Measurements from ENCODE around the gene CLDN7. TPM values are rescaled to one million over a fixed set of nuclear protein-coding genes. Genes with fewer than 3 reads are reported as not detected.
A peak's percentile ranks its signal among the peaks of the same experiment; 100 is the strongest.

Gene CLDN7
- total RNA-seq, 2 donors from 2014 or later = 2.1 to 4.9 TPM

DNA sequence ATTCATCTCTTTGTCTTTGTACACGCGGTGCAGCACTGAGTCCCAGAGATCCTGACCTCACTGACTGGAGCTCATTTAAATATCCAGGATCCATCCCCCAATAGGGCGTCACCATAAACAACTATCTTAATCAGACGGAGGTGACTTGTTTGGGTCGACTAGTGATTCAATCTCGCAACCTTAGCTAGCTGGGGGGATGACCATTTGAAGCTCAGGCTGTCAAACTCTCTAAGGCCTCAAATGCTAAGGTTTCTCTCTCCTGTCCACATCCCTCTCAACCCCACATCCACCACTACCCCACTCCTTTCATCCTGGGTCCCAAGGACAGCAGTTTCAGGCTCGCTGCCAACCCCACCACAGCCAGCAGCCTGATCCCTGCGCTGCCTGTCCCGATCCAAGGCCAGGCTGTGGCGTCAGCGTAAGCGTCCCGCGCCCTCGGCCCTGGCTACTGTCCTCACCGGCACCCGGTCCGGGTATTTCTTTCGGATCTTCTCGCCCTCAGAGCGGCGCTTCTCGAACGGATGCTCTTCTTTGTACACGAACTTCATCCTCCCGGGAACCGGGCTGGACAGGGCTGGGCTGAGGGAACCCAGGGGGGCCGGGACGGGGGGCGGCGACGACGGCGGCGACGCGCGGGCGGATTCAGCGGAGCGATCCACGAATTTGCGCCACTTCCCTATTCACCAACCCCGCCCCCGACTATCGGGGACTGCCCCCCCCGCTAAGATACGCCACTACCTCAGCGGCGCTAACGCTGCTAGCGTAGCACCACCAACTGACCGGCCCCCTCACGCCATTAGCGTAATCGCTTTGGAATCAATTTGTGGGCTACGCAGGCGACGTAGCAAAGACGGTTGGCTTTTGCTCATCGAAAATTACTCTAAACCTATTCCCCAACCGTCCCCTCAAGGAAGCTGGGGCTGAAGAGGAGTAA is 20.2 kb downstream of the CLDN7 start, which contains the start of gene GABARAP:
TSS of gene GABARAP (minus strand) at position 667 of the 934 bp plus-strand sequence. CDS start at position 548, 119 bp downstream.
- peak; percentile 94 for DNase-seq
- ATAC-seq = peak; percentile 38 to 43
- intact Hi-C loops (cut with DNase I) = no loop called here

DNA sequence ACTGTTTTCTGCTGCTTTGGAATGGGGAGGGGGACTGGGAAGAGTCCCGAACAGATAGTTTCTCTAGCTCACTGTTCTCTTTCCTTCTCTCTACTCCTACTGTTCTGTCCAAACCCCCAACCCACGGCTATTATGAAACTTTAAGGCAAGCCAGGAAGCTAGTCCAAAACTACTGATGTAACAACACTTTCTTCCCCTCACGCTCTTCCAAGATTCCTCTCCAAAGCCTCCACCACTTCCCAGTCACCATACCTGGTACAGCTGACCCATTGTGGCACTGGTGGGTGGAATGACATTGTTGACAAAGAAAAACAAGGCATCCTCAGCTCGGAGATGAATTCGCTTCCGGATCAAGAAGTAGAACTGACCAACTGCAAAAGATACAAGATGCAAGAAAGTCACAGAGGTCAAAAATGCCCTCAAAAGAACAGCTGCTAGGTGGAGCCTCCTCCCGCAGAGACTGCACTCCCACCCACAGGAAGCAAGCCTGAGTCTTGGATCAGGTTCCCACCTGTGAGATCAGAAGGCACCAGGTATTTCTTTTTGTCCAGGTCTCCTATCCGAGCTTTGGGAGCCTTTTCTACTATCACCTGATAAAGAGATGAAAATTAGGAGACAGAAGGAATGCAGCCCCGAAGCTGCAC is 21.1 kb downstream of the CLDN7 start:
- ATAC-seq (no peak), DNase-seq (no peak)
- intact Hi-C loops (cut with DNase I) = no loop called here

DNA sequence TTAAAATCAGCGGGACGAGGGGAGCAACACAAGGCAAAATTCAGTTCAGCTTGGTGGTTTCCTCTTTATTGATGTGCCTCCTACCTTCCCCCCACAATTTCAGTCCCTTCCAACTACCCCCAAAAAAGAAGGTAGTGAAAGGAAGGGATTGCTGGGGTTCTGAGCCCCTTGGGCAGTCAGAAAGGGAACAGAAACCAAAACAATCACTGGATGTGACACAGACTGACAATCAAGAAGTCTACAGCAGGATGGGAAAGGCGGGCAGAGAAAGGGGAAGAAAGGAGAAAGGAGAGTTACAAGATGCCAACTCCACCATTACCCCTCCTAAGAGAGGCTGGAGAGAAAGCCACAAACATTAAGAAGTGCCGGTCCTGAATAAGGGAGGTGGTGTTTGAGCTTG is 21.9 kb downstream of the CLDN7 start:
- ATAC-seq (no peak), DNase-seq (no peak)
- intact Hi-C loops (cut with DNase I) = no loop called here

DNA sequence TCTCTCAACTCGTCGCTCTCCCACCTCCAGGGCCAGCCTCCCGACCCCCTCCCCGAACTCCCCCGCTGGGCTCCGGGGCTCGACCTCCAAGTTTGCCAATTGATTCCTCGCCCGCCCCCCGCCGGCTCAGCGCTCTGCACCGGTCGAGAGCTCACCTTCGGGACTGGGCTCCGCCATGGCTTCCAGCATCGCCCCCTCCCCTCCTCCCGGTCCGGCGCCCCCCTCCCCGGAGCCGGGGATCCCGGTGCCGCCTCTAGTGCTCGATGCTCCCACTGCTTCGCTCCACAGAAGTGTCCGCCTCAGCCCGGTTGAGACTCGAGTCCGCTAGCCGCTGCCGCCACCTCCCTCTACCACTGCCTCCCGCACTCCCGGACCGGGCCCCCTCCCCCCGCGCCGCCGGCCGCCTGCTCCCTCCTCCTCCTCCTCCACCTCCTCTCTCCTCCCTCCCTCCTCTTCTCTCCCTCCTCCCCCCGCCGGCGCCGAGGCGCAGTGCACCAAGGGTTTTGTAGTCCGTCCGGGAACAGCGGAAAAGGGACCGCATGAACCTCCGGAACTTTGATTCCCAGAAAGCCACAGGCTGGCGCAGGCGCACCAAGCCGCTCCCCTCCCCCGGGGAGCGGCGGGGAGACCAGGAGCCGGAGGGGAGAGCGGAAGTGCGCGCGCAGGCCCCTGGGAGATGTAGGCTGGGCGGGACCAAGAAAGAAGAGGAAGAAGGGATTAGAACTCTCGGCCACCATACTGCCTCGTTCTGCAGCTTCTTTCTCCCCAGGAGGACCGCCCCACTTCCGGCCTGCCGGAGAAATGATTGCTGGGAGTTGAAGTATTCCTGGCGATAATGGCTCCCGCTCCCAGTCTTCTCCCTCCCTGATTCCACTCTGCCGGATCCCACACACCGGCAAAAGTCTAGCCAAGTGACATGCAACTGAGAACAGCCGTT is 22.9 kb downstream of the CLDN7 start, which contains the start of gene PHF23:
TSS of gene PHF23 (minus strand) at position 367 of the 937 bp plus-strand sequence. CDS start at position 189, 178 bp downstream.
- ATAC-seq (peak; percentile 71 to 79), DNase-seq (peak; percentile 99)
- intact Hi-C loops (cut with DNase I) = no loop called here

DNA sequence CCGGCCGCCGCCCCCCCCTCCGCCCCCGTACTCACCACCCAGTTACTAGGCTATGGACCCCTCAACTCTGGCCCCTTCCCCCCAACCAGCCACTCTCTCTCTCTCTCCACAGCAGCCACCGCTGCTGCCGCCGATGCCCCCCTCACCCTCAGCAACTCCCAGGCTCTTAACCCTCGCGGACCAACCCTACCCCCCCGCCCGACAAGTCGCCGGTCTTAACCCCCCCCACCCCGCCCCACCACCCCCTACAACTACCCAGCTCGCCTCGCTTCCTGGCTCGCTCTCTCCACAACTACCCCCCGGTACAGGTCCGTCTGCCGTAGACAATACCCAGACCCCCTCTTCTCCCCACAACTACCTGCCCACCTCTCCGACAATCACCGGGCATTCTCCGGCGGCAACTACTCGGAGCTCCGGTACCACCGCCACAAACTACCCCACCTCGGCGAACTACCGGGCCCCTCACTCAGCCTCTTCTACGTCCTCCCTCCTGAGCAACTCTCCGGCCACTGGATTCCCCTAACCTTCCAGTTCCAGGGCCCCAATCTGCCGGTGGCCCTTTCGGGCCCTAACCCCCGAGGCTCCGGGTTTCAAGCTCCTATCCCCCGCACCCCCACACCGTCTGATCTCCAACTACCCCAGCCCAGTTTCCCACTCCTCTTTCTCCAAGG is 23.7 kb downstream of the CLDN7 start:
- intact Hi-C loops (cut with DNase I) = no loop called here
- ATAC-seq (no peak), DNase-seq (peak; percentile 55)

DNA sequence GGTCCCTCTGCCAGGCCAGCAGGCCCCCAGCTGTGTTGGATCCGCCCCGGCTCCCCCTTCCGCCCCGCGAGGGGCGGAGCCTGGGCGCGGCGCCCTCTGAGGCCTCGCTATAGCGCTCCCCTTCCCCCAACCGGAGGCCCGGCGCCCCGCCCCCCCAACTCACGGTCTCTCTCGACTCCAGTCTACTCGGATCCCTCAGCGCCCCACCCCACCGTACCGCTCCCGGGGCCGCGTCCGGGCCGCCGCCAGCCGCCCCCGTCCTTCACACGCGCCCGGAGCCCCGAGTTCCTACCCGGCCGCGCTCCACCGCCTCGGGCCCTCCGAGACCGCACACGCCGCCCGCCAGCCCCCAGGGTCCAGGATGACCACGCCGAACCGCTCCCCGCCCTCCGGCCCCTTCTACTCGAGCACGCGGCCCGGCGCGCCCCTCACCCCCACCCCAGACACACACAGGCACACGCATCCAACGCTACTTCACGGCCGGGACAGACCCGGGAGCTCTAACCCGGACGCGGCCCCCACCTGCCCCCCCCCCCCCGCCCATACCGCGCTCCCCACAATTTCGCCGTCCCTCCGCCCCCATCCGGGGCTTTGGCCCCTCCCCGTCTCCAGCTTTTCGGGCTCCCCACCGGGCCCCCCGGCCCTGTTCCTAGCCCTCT is 24.4 kb downstream of the CLDN7 start:
- intact Hi-C loops (cut with DNase I) = no loop called here
- ATAC-seq (peak; percentile 3 to 7), DNase-seq (peak; percentile 88)

DNA sequence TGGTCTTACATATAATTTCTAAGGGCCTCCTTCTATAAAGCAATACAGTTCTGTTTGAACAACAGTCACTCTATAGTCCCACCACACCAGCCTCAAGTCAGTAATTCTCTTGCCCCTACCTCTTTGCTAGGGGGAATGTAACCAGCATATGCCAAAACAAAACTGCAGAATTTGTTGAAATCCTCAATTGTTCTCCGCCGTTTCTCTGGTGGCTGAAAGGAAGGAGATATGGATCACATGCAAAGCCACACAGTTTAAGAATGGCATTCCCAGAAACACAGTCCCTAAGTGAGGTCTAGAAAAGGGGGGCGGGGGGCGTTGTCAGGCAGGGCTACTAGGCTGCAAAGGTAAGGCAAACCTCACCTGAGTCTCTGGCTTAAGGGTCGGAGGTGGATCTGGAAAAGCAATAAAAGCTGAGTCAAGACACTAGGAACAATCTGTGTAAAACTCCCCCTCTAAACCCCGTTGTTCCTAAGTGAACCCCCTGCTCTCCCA is 25.0 kb downstream of the CLDN7 start:
- intact Hi-C loops (cut with DNase I) = no loop called here
- DNase-seq (no peak), ATAC-seq (no peak)

DNA sequence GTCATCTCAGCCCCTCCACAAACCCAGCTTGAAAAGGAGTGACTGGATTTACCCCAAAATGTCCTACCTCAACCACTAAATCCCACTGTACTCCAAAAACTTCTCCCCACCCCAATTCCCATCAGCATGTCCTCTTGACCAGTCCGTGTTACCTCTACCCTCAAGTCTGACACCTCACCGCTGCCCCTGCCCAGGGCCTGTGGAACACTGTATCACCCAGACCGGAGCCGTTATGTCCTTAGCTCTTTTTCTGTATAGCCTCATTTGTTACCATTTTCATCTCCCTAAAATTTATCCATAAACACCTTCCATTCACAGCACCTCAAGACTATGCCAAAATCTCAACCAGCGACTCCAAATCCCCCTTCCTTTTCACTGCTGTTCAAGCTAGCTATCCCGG is 25.5 kb downstream of the CLDN7 start:
- intact Hi-C loops (cut with DNase I) = no loop called here
- no peak for DNase-seq

DNA sequence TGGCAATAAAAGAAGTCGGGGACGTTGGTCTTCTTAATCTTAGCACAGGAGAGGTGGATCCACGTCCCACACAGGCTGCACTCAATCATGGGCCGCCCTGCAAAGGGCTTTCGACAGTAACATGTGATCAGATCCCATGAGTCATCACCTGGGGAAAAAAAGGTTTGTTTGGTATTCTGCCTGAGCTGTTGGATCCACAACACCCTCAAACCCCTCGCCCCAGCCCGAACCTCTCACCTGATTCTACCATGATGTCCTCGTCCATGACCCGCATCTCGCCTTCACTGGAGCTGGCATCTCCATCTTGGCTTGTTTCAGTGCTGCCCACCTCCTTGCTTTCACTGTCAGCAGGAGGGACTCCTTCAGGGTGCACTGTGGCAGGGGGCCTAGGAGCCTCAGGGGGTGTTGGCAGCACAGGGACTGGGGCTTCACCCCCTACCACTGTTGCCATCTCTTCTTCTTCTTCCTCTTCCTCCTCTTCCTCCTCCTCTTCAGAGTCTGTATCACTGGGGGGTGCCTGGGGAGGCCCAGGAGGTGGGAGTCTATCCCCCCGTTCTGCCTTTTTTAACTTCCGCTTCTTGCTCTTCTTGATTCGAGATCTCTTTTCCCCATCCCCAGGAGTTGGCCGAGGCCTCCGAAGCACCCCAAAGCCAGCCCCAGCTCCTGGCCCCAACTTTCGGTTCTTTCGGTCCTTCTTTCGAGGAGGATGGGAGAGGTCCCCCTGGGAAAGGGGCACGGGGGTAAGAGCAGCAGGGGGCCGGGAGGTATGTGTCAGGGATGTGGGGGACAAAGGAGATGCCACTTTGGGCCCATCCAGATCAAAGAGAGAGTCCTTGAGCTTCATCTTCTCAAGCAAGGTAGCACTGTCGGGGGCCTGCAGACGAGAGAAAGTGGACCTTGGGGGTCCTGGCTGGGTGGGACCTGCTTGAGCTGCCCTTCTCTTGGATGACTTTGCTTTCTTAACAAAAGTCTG is 26.3 kb downstream of the CLDN7 start:
- no peak for DNase-seq
- intact Hi-C loops (cut with DNase I) = no loop called here
- ATAC-seq = no peak

More for the DNA sequence above, 25.5 kb downstream of the CLDN7 start:
- ATAC-seq = no peak

DNA sequence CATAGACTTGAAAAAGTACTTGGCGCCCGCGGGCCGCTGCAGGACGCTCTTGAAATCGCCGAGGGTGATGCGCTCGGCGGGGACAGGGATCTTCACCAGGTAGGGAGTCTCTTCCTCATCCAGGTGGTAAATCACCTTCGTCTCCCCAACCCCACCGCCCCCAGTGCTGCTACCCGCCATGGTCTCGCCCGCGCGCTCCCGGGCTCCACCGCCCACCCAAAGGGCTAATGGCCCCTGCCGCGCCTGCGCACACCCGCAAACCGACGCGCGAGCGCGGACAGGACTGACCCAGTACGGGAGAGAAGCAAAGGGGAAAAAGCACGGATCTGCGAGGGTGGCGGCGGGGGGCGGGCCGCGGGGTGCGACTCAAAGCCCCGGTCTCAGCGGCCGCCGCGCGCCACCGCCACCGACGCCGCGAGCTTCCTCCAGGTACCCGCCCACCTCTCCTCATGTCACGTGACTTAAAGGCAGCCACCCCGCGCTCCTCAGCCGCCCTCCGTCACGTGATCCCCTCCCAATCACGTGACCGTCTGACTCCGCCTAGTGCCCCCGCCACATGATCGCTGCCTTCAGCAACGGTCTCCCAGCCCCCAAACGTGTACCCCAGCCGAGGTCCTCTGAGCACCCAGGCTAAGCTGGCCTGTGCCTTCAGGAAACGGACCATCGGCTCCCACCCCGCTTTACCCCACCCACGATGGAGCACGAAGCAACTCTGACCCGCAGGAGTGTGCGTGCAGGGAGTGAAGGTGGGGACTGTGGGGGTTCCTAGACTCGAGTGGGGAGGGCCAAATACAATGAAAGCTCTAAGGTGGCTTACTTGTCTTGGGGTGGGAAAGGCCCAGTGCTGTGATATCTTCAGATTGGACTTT is 28.0 kb downstream of the CLDN7 start, which contains the start of gene DVL2:
TSS of gene DVL2 (minus strand) at position 435 of the 869 bp plus-strand sequence. CDS start at position 180, 255 bp downstream.
- DNase-seq = peak; percentile 96
- intact Hi-C loops (cut with DNase I) = no loop called here
- peak; percentile 65 to 71 for ATAC-seq

DNA sequence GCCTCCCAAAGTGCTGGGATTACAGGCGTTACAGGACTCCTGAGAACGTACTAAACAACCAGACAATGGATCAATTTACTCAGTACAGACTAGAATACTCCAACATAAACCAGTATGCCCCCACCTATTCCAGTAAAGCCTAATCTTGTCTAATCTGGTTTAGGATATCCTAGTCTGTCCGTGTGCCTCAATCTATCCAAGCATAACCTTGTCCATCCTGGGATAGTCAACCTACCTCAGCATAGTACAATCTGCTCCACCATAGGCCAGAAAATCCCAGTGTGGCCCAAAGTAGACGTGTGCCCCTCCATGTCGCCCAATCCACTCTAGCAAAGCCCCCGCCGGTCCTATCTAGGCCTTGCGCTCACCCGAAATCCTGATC is 28.6 kb downstream of the CLDN7 start:
- intact Hi-C loops (cut with DNase I) = no loop called here
- DNase-seq = no peak
- ATAC-seq = peak in 1 of 2 donors; percentile 7

DNA sequence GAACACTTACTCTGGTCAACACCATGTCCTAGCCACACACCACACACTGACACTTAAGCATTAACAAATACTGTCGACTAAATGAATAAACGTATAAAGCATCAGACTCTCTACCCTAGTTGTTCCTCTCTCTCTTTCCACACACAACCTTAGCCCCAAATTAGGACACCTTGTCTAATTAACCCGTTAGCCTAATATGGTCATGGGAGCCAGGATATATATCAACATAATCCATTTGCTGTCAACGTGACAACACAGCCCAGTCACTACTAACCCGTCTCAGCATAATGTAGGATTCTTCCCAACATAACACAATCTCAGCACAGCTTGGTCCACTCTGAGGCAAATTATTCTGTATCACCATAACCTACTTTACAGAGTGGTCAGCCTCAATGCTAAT is 30.2 kb downstream of the CLDN7 start:
- ATAC-seq = no peak
- no peak for DNase-seq
- intact Hi-C loops (cut with DNase I) = no loop called here

DNA sequence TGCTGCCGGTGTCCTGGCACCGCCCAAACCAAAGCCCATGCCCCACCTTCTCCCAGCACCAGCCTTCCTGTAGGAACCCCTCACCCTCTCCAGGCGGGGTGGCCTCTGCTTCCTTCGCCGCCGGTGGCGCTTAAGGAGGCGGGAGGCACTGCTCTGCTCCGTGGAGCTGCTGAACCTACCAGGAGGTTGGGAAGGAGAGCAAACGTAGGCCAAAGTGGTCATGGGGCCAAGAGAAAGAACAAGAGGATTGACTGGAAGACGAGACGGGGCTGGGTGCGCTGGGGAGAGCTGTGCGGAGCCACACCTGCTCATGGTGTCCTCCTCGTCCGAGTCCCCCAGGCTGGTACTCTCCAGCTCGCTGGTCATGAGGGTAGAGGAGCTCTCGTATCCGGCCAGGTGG is 32.8 kb downstream of the CLDN7 start:
- intact Hi-C loops (cut with DNase I) = no loop called here
- no peak for ATAC-seq
- DNase-seq = peak; percentile 22

DNA sequence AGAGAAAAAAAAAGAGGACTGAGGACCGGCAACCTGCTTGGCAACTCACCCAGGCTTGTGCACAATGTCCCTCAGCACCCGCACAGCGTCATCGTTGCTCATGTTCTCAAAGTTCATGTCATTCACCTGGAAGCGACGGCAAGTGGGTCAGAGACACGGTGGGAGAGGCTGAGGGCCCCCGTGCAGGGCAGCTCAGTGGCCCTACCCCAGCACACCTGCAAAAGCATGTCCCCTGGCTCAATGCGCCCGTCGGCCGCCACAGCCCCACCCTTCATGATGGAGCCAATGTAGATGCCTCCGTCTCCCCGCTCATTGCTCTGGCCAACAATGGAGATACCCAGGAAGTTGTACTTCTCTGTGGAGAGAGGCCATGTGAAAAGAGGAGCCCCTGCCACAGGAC is 33.4 kb downstream of the CLDN7 start:
- DNase-seq (no peak), ATAC-seq (no peak)
- intact Hi-C loops (cut with DNase I) = no loop called here
